ENCODE measurements around the gene UACA.
"Not testable (repeated sequence)": the region's sequence is repeated elsewhere in the genome, so short reads cannot be mapped to it uniquely, and the experiment has no call there.

The UACA gene

DNA sequence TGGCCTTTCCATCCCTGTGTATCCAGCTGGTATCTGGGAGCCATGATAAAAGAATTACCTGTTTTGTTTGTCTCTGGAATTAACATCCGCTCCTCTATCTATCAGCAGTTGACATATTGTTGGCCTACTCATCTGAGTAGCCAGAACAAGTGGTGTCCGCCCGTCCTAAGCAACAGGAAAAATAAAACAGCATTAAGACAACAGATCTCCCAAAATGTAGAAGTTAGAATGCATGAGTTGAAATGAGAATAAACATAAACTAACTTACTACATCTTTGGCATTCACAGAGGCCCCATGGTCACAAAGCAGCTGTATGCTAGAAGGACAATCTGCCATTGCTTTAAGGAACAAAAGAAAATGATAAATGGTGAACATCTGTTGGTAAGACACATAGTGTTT lies 75.9 kb downstream of the UACA start:
- H3K4me3 Mint-ChIP-seq, result no peak overlapping the region
- H3K27me3 Mint-ChIP-seq, result no peaks in the 10 kb centered on the region
- H3K27ac Mint-ChIP-seq, result no peak overlapping the region

DNA sequence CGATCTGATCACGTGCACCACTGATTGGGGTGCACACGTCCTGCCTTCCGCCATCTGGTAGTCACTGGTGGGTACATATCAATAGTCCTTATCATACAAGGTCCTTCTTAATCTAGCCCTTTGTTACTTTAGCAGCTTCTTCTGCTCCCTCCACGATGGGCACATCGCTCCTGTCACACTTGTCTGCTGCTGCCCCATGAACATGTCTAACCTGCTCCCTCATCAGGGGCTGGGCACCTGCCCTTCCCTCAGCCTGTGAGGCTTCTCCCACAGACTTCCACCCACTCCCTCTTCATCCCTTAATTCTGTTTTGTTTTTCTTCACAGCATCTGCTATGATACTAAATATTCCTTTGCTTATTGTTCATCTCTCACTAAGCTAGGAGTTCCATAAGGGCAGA lies 82.5 kb downstream of the UACA start:
- H3K36me3 Mint-ChIP-seq, result no peaks in the 10 kb centered on the region
- H3K27me3 Mint-ChIP-seq, result peaks cover 3% of the 10 kb centered on the region
- no peak overlapping the region for H3K4me3 Mint-ChIP-seq
- H3K4me1 Mint-ChIP-seq, result peaks cover 4% of the 10 kb centered on the region
- H3K27ac Mint-ChIP-seq, result no peak overlapping the region
- no peaks in the 10 kb centered on the region for H3K9me3 Mint-ChIP-seq

More for the DNA sequence above, 75.9 kb downstream of the UACA start:
- no peaks in the 10 kb centered on the region for H3K36me3 Mint-ChIP-seq
- no peaks in the 10 kb centered on the region for H3K4me1 Mint-ChIP-seq
- no peaks in the 10 kb centered on the region for H3K9me3 Mint-ChIP-seq

GRCh38 chr15:70679919-70680231 lies 83.5 kb downstream of the UACA start:
- Mint-ChIP-seq H3K27me3 (peaks cover 3% of the 10 kb centered on the region), H3K9me3 (no peaks in the 10 kb centered on the region), H3K36me3 (no peaks in the 10 kb centered on the region)

GRCh38 chr15:70672081-70672480 lies 91.3 kb downstream of the UACA start:
- H3K4me3 Mint-ChIP-seq, result peak overlapping the region; percentile 56
- H3K4me1 Mint-ChIP-seq, result peaks cover 30% of the 10 kb centered on the region
- peak overlapping the region; percentile 57 for H3K27ac Mint-ChIP-seq
- H3K36me3 Mint-ChIP-seq, result no peaks in the 10 kb centered on the region
- H3K27me3 Mint-ChIP-seq, result no peaks in the 10 kb centered on the region
- no peaks in the 10 kb centered on the region for H3K9me3 Mint-ChIP-seq

More at GRCh38 chr15:70679919-70680231, 83.5 kb downstream of the UACA start:
- Mint-ChIP-seq H3K27ac (no peak overlapping the region), H3K4me1 (peaks cover 4% of the 10 kb centered on the region), H3K4me3 (no peak overlapping the region)

DNA sequence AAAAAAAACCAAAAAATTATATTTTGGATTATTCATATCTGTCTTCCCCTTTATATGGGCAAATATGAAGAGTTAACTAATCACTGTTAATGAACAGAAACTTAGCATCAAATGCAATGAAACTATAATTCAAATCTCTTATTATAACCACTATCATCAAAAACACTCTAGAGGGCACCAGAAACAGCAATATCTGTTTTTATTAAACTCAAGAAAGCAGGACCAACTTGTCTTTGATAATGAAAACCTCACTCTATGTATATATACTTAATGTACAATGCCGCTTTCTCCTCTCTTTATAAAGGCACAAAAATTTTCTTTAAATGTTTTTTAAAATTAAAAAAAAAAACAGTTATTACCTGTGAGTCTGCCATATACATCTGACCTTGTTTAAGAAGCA lies 92.7 kb downstream of the UACA start:
- H3K27ac Mint-ChIP-seq, result no peak overlapping the region
- H3K36me3 Mint-ChIP-seq, result no peaks in the 10 kb centered on the region
- H3K9me3 Mint-ChIP-seq, result no peaks in the 10 kb centered on the region
- H3K4me1 Mint-ChIP-seq, result peaks cover 30% of the 10 kb centered on the region
- no peak overlapping the region for H3K4me3 Mint-ChIP-seq
- no peaks in the 10 kb centered on the region for H3K27me3 Mint-ChIP-seq

- Mint-ChIP-seq H3K27ac (no peak overlapping the region), H3K4me3 (no peak overlapping the region), H3K27me3 (no peaks in the 10 kb centered on the region), H3K9me3 (no peaks in the 10 kb centered on the region), H3K4me1 (peaks cover 30% of the 10 kb centered on the region), H3K36me3 (no peaks in the 10 kb centered on the region)
Measured at GRCh38 chr15:70669966-70670658, 93.2 kb downstream of the UACA start.

DNA sequence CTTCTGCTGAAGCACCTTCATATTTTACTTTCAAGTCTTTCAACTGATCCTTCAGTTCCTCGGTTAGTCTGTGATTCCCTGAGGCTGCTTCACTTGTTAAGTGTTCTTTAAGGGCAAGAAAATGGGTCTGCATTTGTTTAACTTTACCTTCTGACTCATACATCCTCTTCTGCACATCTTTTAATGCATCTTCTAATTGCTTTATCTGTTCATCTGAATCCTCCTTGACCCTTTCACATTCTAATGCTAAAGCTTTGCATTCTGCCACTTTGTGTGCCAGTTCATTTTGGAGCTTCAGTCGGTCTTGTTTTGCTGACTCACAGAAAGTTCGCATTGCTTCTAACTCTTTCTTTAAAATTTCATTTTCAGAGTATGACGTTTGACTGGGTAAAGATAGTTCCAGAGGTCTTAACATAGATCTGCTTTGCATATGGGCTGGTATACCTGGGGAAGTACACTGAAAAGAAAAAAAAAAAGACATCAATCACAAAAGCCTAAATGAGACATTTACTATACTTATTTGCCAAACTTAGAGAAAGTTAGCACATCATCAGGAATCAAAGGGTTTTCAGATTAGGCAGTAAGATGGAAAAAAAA lies 94.3 kb downstream of the UACA start:
- H3K9me3 Mint-ChIP-seq, result no peaks in the 10 kb centered on the region
- H3K4me3 Mint-ChIP-seq, result no peak overlapping the region
- H3K27ac Mint-ChIP-seq, result no peak overlapping the region
- H3K27me3 Mint-ChIP-seq, result no peaks in the 10 kb centered on the region
- H3K4me1 Mint-ChIP-seq, result peaks cover 30% of the 10 kb centered on the region
- H3K36me3 Mint-ChIP-seq, result no peaks in the 10 kb centered on the region

DNA sequence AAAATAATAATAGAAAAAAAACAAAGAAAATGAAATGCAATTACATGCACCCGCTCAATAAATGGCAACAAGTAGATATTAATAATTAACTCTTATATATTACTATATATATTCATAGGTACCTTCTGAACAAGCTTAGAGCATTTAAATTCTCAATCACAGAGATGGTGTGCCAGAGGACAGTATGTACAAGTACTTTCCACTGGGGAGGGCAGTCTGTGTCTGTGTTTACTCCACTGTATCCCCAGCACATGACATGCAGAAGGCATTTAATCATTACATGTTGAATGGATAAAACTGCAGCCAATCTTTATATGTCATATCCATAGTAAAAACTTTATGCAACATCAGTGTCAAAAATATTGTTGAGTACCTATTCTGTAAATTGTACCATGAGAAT lies 97.8 kb downstream of the UACA start:
- H3K9me3 Mint-ChIP-seq, result no peaks in the 10 kb centered on the region
- peaks cover 10% of the 10 kb centered on the region for H3K4me1 Mint-ChIP-seq
- H3K36me3 Mint-ChIP-seq, result no peaks in the 10 kb centered on the region
- H3K27ac Mint-ChIP-seq, result no peak overlapping the region
- H3K4me3 Mint-ChIP-seq, result no peak overlapping the region
- no peaks in the 10 kb centered on the region for H3K27me3 Mint-ChIP-seq

- H3K27ac Mint-ChIP-seq, result no peak overlapping the region
- no peaks in the 10 kb centered on the region for H3K27me3 Mint-ChIP-seq
- peaks cover 11% of the 10 kb centered on the region for H3K4me1 Mint-ChIP-seq
- H3K4me3 Mint-ChIP-seq, result no peak overlapping the region
- no peaks in the 10 kb centered on the region for H3K9me3 Mint-ChIP-seq
- H3K36me3 Mint-ChIP-seq, result no peaks in the 10 kb centered on the region
Measured at GRCh38 chr15:70664494-70664893, 98.9 kb downstream of the UACA start.

GRCh38 chr15:70663069-70663468 lies 100.3 kb downstream of the UACA start:
- not testable (repeated sequence) for H3K9me3 Mint-ChIP-seq, H3K27ac Mint-ChIP-seq, H3K4me3 Mint-ChIP-seq, H3K27me3 Mint-ChIP-seq, H3K36me3 Mint-ChIP-seq
- peaks cover 11% of the 10 kb centered on the region for H3K4me1 Mint-ChIP-seq

GRCh38 chr15:70659662-70660061 lies 103.7 kb downstream of the UACA start:
- Mint-ChIP-seq H3K4me1 (peaks cover 11% of the 10 kb centered on the region), H3K27me3 (no peaks in the 10 kb centered on the region), H3K36me3 (no peaks in the 10 kb centered on the region), H3K27ac (no peak overlapping the region), H3K9me3 (no peaks in the 10 kb centered on the region), H3K4me3 (no peak overlapping the region)

- no peaks in the 10 kb centered on the region for H3K27me3 Mint-ChIP-seq
- H3K27ac Mint-ChIP-seq, result no peak overlapping the region
- no peaks in the 10 kb centered on the region for H3K9me3 Mint-ChIP-seq
- no peak overlapping the region for H3K4me3 Mint-ChIP-seq
- no peaks in the 10 kb centered on the region for H3K36me3 Mint-ChIP-seq
- peaks cover 11% of the 10 kb centered on the region for H3K4me1 Mint-ChIP-seq
Measured at GRCh38 chr15:70658641-70659040, 104.7 kb downstream of the UACA start.

DNA sequence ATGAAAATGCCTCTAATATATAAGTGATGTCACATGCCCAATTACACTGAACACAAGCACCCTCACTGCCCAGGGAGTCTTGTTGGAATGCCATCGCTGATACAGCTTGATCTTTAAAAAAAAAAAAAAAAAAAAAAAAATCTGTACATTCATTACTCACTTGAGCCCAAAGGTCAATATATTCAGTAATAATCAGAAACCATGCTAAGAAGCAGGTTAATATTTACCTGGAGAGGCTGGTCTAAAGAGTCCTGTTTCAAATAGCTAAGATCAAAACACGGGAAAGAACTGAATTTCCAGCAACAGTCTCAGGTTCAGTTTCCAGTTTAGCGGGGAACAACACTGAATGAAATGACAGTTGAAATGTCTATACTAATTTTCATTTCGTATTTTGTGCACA lies 109.9 kb downstream of the UACA start:
- Mint-ChIP-seq H3K27ac (no peak overlapping the region), H3K27me3 (no peaks in the 10 kb centered on the region), H3K4me1 (no peaks in the 10 kb centered on the region), H3K9me3 (no peaks in the 10 kb centered on the region), H3K36me3 (no peaks in the 10 kb centered on the region), H3K4me3 (no peak overlapping the region)

- no peaks in the 10 kb centered on the region for H3K9me3 Mint-ChIP-seq
- H3K27ac Mint-ChIP-seq, result no peak overlapping the region
- H3K27me3 Mint-ChIP-seq, result no peaks in the 10 kb centered on the region
- H3K4me3 Mint-ChIP-seq, result no peak overlapping the region
- no peaks in the 10 kb centered on the region for H3K4me1 Mint-ChIP-seq
- H3K36me3 Mint-ChIP-seq, result no peaks in the 10 kb centered on the region
Measured at GRCh38 chr15:70652341-70652740, 111.0 kb downstream of the UACA start.

DNA sequence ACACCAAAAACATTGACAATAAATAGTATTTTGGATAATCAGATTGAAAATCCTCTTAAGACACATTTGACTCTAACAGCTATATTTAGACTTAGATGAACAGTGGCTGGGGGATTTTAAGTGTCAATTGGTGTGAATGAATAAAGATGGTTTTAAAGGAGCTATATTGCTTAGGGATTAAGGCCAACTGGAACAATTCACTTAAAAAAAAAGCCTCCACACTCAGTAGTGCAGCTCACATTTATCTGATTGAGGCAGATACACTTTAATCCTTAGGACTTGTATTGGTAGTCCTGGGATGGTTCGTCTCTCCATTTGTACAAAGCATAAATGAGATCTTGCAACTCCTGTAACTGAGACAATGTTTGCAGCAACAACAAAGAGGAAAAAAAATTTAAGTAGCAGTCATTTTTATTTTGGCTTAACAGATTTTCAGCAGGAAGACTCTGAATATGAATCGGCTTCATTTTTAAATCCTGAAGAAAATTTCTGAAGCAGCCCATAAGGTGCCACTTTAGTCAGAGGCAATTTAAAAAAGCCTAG lies 112.0 kb downstream of the UACA start:
- no peaks in the 10 kb centered on the region for H3K9me3 Mint-ChIP-seq

DNA sequence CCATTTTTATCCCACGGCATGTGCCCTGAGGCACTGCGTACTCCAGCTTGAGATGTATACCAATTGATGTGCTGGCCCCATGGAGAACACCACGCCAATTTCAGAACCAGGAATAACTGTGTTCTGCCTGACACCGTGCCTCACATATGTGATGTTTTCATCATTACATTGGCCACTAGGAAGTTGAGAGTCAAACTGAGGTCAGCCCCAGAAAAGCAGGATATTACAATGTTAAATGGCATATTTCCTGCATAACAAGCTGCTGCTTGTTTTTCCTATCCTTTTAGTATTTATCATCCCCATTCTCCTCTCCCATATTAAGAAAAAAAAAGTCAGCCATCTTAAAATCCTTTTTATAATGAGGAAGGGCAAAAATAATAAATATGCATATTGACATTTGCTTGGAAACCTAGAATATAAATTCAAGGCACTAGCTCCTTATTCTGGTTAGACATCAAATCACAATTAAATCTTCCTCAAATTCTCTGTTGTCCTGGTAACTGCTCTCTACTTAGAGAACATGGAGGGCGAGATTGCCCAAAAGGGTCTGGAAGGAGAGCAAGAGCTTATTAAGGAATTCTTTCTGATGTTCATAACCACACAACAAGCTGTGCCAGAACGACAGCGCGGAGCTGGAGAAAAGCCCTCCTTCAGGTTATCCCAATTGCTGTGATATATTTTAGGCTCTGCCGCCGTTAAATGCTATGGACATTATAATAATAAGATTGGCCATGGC lies 112.6 kb downstream of the UACA start:
- Mint-ChIP-seq H3K4me3 (no peak overlapping the region), H3K27me3 (peaks cover under 1% of the 10 kb centered on the region), H3K9me3 (no peaks in the 10 kb centered on the region), H3K36me3 (no peaks in the 10 kb centered on the region), H3K27ac (no peak overlapping the region), H3K4me1 (no peaks in the 10 kb centered on the region)

More for the DNA sequence above, 112.0 kb downstream of the UACA start:
- H3K4me1 Mint-ChIP-seq, result no peaks in the 10 kb centered on the region
- no peak overlapping the region for H3K4me3 Mint-ChIP-seq
- no peak overlapping the region for H3K27ac Mint-ChIP-seq
- H3K36me3 Mint-ChIP-seq, result no peaks in the 10 kb centered on the region
- no peaks in the 10 kb centered on the region for H3K27me3 Mint-ChIP-seq

Data from activated naive CD4-positive, alpha-beta T cell treated with anti-CD3 and anti-CD28 coated beads, Interleukin-2, amount 50 U/mL, for 24 hours (primary cell).